ENCODE results near the gene PTPRN2. TPM values are rescaled to one million over a fixed set of nuclear protein-coding genes. Genes with fewer than 3 reads are reported as not detected.

Gene PTPRN2
- total RNA-seq, 1 donor from 2014 or later, result 15.4 TPM

DNA sequence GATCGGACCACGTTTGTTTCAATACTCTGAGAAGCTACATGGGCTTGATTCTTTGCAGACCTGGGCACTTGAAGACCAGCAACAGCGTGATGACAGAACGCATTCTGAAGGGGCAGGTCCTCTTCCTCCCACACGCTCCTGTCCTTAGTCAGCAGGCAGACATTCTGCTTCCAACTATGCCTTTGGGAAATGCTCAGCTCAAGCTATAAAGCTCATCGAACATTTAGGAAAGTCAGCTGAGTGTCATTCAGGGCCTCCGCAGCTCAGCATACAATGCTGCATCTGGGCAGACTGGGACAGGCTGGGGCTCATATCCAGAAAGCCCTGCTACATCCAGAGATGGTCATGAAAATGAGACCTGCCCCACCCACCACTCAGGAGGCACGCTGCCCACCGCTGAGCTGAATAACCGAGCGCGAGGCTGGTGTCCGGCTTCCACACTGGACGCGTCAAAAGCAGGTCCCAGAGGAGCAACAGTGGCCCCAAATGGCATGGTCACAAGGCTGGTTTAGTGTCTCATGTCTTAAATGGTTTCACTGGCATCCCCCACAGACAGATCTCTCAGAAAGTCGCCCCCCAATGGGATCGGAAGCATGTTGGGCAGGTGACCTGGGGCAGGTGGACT, 976.8 kb downstream of the PTPRN2 start:
- Mint-ChIP-seq H3K9me3 (no peaks in the 10 kb centered on the region), H3K4me3 (no peak overlapping the region), H3K4me1 (ENCODE audit: unreplicated experiment) (no peaks in the 10 kb centered on the region), H3K36me3 (no peaks in the 10 kb centered on the region), H3K27me3 (no peaks in the 10 kb centered on the region), H3K27ac (no peak overlapping the region)
- TF ChIP-seq, protein P1, sequence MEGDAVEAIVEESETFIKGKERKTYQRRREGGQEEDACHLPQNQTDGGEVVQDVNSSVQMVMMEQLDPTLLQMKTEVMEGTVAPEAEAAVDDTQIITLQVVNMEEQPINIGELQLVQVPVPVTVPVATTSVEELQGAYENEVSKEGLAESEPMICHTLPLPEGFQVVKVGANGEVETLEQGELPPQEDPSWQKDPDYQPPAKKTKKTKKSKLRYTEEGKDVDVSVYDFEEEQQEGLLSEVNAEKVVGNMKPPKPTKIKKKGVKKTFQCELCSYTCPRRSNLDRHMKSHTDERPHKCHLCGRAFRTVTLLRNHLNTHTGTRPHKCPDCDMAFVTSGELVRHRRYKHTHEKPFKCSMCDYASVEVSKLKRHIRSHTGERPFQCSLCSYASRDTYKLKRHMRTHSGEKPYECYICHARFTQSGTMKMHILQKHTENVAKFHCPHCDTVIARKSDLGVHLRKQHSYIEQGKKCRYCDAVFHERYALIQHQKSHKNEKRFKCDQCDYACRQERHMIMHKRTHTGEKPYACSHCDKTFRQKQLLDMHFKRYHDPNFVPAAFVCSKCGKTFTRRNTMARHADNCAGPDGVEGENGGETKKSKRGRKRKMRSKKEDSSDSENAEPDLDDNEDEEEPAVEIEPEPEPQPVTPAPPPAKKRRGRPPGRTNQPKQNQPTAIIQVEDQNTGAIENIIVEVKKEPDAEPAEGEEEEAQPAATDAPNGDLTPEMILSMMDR (conservative IDR thresholded peaks at IDR 0.05), result no peak
- no peak for DNase-seq (ENCODE audit: extremely low spot score, unreplicated experiment)

DNA sequence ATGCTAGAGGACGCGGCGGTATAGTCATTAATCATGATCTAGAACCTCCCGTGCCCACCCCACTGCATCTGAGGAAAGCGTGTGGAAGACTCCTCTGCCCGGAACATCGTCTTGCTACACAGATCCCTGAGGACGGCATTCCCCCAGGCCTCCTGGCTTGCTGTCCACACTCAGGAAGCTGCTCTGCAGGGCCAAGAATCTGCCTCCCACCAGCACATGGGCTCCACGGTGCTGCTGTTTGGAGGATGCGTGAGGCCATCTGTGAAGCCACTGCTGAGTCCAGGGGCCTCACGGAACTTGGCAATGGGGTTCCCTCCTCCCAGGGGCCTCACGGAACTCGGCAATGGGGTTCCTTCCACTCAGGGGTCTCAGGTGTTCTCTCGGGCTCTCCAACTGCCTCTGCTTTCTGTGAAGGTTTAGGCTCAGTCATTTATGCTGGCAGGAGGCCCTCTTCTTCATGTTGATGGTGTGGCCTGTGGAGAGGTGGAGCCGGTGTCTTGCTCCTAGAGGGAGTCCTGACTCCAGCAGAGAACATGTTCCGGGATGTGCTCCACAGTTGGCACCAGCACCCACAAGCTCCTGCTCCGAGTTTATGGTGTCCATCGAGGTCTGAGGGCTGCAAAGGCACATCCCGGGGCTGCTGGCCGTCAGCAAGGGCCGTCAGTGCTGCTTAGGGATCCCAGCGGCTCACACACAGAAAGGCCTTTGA, 977.5 kb downstream of the PTPRN2 start:
- Mint-ChIP-seq H3K4me3 (no peak overlapping the region), H3K36me3 (no peaks in the 10 kb centered on the region), H3K9me3 (no peaks in the 10 kb centered on the region), H3K4me1 (ENCODE audit: unreplicated experiment) (no peaks in the 10 kb centered on the region), H3K27me3 (no peaks in the 10 kb centered on the region), H3K27ac (no peak overlapping the region)
- TF ChIP-seq, protein P1 (conservative IDR thresholded peaks at IDR 0.05), result no peak
- DNase-seq (ENCODE audit: extremely low spot score, unreplicated experiment), result no peak

DNA sequence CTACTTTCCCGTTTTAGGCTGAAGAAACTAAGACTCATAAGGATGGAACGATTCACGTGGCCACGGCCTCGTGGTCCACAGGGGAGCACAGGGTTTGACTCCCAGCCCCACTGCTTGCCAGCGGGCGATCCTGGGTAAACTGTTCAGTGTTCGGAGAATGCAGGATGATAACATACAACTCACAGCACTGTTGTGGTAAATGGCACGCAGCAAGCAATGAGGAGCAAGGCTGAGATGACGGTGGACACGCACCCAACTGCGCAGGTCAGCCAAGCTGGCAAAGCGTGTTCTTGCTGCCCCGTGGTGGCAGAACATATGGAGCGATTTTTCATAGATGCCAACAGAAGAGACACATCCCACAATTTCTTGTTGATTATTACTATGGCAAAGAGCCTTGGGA, 978.1 kb downstream of the PTPRN2 start:
- Mint-ChIP-seq H3K36me3 (no peaks in the 10 kb centered on the region), H3K4me1 (ENCODE audit: unreplicated experiment) (peaks cover 1% of the 10 kb centered on the region), H3K4me3 (no peak overlapping the region), H3K27me3 (no peaks in the 10 kb centered on the region), H3K27ac (no peak overlapping the region), H3K9me3 (no peaks in the 10 kb centered on the region)
- TF ChIP-seq, protein P1 (conservative IDR thresholded peaks at IDR 0.05), result no peak
- no peak for DNase-seq (ENCODE audit: extremely low spot score, unreplicated experiment)

DNA sequence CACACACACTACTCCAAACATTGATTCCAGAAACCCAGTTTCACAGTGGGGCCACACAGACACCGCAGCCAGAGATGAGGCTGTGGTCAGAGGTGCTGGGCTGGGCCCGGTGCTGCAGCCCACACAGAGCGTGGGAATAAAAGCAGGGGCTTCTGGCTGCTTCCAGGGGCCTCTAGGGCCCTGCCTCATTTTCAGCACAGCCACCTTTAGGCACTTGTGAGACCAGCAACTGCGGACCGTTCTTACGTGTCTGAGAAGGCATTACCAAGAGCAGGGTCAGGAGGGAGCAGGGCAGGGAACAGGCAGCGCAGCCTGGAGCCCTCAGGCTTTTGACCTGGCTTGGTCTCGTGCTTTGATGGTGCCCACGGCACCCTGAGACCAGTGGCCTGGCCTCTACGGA, 980.4 kb downstream of the PTPRN2 start:
- DNase-seq (ENCODE audit: extremely low spot score, unreplicated experiment), result no peak
- Mint-ChIP-seq H3K36me3 (no peaks in the 10 kb centered on the region), H3K4me1 (ENCODE audit: unreplicated experiment) (peaks cover 4% of the 10 kb centered on the region), H3K4me3 (no peak overlapping the region), H3K27ac (no peak overlapping the region), H3K9me3 (no peaks in the 10 kb centered on the region), H3K27me3 (no peaks in the 10 kb centered on the region)
- TF ChIP-seq, protein P1 (conservative IDR thresholded peaks at IDR 0.05), result no peak

DNA sequence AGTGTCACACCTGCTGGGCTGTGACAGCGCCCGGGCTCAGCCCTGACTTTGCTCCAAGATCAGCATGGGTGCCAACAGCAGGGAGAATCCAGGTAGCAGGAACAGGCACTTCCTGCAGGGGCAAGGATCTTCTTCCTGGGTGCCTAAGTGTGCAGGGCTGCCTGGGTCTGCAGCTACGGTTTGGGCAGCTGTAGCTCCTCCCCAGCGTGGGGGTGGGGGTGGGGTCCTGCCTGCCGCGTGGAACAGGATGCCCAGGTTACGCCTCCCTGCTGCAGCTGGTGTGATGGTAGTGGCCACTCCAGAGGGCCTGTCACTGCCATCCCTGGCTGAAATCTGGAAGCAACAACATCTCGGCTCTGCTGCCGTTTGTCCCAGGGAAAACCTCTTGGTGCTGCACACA, 981.5 kb downstream of the PTPRN2 start:
- peaks cover 4% of the 10 kb centered on the region for H3K4me1 Mint-ChIP-seq (ENCODE audit: unreplicated experiment)
- H3K4me3 Mint-ChIP-seq, result no peak overlapping the region
- no peak overlapping the region for H3K27ac Mint-ChIP-seq
- no peaks in the 10 kb centered on the region for H3K9me3 Mint-ChIP-seq
- H3K36me3 Mint-ChIP-seq, result no peaks in the 10 kb centered on the region
- no peaks in the 10 kb centered on the region for H3K27me3 Mint-ChIP-seq
- TF ChIP-seq, protein P1 (conservative IDR thresholded peaks at IDR 0.05), result no peak
- DNase-seq (ENCODE audit: extremely low spot score, unreplicated experiment), result no peak

Data from type B pancreatic cell (in vitro differentiated cells).